Activated B cell treated with CpG ODN at 0.5 μM for 24 hours (primary cell): ENCODE data around the gene CSTF1. TPM values are rescaled to one million over a fixed set of nuclear protein-coding genes. Genes with fewer than 3 reads are reported as not detected.

ENCODE experiments used
- ATAC-seq: fragments of 200-7000 bp; cut with Tn5 transposase; one replicate; pipeline ENCODE4 v1.10.0; 2021; ENCODE audit warnings: low read depth, mild to moderate bottlenecking, moderate library complexity
- CTCF ChIA-PET: fragments of 350-600 bp; sonication (Branson Sonifier 250); formaldehyde crosslinking; loops from one replicate; lab custom pipeline; 2021; ENCODE audit warnings: antibody characterized with exemption; lab: Charles Lee
- POLR2A ChIA-PET: fragments of 350-600 bp; sonication (Branson Sonifier 250); formaldehyde crosslinking; loops from one replicate; lab custom pipeline; 2021; ENCODE audit warnings: antibody characterized with exemption; lab: Charles Lee
- DNase-seq: peaks from one replicate; pipeline ENCODE4 v3.0.0; 2022
- H3K27ac Mint-ChIP-seq: one replicate; pipeline ENCODE4 v1.8.0; 2020; ENCODE audit warnings: mixed read lengths
- H3K27me3 Mint-ChIP-seq: one replicate; pipeline ENCODE4 v1.8.0; 2021; ENCODE audit warnings: mixed read lengths
- H3K36me3 Mint-ChIP-seq: one replicate; pipeline ENCODE4 v1.8.0; 2021; ENCODE audit warnings: low read depth, mixed read lengths
- H3K4me1 Mint-ChIP-seq: one replicate; pipeline ENCODE4 v1.8.0; 2021; ENCODE audit warnings: mixed read lengths
- H3K4me3 Mint-ChIP-seq: one replicate; pipeline ENCODE4 v1.8.0; 2020; ENCODE audit warnings: mild to moderate bottlenecking, mixed read lengths
- H3K9me3 Mint-ChIP-seq: one replicate; pipeline ENCODE4 v1.8.0; 2020; ENCODE audit warnings: mixed read lengths
- intact Hi-C: fragments of 100-400 bp; cut with micrococcal nuclease; formaldehyde crosslinking; loops from one replicate; pipeline ENCODE4 v1.15.1; 2024
- total RNA-seq: library from RNA; stranded (reverse); gene quantifications from 2 replicates; pipeline ENCODE4 v1.2.3, GENCODE V29; 2022
- TF ChIP-seq, protein P1 (sequence below): fragments of 200-600 bp; IDR thresholded peaks from one replicate; pipeline ENCODE4 v1.8.0; 2022; ENCODE audit warnings: antibody characterized with exemption, mild to moderate bottlenecking

Gene CSTF1
- total RNA-seq, 1 donor from 2014 or later = 36.2 TPM

DNA sequence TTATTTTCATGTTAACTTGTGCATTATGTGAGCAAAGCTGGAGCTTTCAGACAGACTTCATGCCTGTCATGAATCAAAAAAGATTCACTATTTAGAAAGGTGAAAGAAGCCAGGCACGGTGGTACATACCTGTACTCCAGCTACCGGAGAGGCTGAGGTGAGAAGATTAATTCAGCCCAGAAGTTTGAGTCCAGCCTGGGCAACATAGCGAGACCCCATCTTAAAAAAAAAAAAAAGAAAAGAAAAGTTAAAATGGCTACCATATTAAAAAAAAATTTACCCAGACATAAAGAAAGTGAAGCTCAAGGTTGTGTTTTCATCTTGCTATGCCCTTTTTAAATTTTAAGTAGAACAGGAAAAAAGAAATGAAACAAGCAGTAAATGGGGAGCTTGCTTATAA lies 20.5 kb downstream of the CSTF1 start:
- intact Hi-C loops = no loop called here
- CTCF ChIA-PET = interaction anchor here (1.3 kb wide), 1 partner anchor 15 kb away, joined by 3 read pairs; no protein-coding TSS in a partner anchor
- POLR2A ChIA-PET = no interaction called here

DNA sequence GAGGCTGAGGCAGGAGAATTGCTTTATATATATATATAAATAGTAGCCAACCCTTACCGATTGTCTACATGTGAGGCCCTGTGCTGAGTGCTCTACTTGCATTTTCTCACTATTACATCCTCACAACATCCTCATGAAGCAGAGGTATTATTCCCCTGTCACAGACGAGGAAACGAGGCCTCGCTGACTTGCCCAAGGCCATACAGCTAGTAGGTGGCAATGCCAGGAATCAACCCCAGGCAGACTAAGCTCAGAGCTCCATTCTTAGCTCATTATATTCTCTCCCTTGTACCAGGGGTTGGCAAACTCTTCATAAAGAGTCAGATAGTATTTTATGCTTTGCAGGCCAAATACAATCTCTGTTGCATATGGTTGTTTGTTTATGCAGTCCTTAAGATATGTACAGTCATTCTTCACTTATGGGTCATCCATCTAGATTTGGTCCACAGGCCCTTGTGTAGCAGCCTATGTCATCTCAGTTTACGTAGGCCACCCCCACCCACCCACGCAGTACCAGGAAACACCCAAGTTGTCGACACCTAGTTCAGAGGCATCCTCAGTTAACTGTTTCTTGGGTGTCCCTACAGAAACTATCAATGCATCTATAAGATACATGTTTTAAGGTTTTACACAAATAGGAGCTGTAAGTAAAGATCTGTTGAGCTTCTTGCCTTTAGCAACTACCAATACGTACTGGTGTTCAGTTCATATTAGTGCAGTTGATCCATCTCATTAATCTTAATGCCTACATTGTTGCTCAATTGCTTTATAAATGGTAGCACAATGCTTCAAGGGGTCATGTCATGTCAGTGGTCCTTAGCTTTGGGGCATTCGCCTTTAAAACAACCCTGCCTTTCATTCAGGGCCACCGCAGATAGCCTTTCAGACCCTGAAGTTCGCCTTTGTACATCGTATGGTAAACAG lies 22.7 kb downstream of the CSTF1 start:
- Mint-ChIP-seq H3K4me3 (no peak overlapping the region), H3K27me3 (no peaks in the 10 kb centered on the region), H3K9me3 (no peaks in the 10 kb centered on the region), H3K27ac (no peak overlapping the region), H3K36me3 (peaks cover 6% of the 10 kb centered on the region), H3K4me1 (peaks cover 24% of the 10 kb centered on the region)
- ATAC-seq = no peak
- ChIA-PET POLR2A (no interaction called here), CTCF (no interaction called here)
- TF ChIP-seq, protein P1, sequence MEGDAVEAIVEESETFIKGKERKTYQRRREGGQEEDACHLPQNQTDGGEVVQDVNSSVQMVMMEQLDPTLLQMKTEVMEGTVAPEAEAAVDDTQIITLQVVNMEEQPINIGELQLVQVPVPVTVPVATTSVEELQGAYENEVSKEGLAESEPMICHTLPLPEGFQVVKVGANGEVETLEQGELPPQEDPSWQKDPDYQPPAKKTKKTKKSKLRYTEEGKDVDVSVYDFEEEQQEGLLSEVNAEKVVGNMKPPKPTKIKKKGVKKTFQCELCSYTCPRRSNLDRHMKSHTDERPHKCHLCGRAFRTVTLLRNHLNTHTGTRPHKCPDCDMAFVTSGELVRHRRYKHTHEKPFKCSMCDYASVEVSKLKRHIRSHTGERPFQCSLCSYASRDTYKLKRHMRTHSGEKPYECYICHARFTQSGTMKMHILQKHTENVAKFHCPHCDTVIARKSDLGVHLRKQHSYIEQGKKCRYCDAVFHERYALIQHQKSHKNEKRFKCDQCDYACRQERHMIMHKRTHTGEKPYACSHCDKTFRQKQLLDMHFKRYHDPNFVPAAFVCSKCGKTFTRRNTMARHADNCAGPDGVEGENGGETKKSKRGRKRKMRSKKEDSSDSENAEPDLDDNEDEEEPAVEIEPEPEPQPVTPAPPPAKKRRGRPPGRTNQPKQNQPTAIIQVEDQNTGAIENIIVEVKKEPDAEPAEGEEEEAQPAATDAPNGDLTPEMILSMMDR = no peak
- DNase-seq = no peak
- intact Hi-C loops = no loop called here

More for the DNA sequence above, 20.5 kb downstream of the CSTF1 start:
- no peak overlapping the region for H3K27ac Mint-ChIP-seq
- peaks cover 17% of the 10 kb centered on the region for H3K36me3 Mint-ChIP-seq
- DNase-seq (no peak), ATAC-seq (no peak)
- no peaks in the 10 kb centered on the region for H3K9me3 Mint-ChIP-seq
- no peaks in the 10 kb centered on the region for H3K27me3 Mint-ChIP-seq
- H3K4me3 Mint-ChIP-seq = no peak overlapping the region
- H3K4me1 Mint-ChIP-seq = peaks cover 19% of the 10 kb centered on the region
- TF ChIP-seq, protein P1 = no peak

DNA sequence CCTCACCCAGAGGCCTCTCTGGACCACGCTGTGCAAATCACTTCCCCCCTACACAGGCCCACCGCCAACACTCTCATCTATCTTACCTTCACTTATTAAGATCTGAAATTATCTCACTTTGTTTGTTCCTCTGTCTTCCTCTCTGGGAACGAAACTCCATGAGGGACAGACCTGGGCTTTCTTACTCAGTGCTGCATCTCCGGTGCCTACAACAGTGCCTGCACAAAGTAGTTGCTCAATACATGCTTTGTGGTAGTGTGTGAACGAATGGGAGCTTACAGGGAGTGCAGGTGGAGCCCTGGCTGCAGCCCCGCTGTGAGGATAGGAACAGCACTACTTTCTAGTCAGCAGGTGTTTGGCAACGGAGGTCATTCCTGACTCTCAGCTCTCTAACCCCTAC lies 25.0 kb downstream of the CSTF1 start:
- H3K4me3 Mint-ChIP-seq = no peak overlapping the region
- H3K27me3 Mint-ChIP-seq = no peaks in the 10 kb centered on the region
- intact Hi-C loops = no loop called here
- DNase-seq (no peak), ATAC-seq (no peak)
- ChIA-PET POLR2A (no interaction called here), CTCF (no interaction called here)
- no peak overlapping the region for H3K27ac Mint-ChIP-seq
- H3K4me1 Mint-ChIP-seq = peaks cover 12% of the 10 kb centered on the region
- TF ChIP-seq, protein P1 = no peak
- H3K9me3 Mint-ChIP-seq = no peaks in the 10 kb centered on the region
- peaks cover 5% of the 10 kb centered on the region for H3K36me3 Mint-ChIP-seq

DNA sequence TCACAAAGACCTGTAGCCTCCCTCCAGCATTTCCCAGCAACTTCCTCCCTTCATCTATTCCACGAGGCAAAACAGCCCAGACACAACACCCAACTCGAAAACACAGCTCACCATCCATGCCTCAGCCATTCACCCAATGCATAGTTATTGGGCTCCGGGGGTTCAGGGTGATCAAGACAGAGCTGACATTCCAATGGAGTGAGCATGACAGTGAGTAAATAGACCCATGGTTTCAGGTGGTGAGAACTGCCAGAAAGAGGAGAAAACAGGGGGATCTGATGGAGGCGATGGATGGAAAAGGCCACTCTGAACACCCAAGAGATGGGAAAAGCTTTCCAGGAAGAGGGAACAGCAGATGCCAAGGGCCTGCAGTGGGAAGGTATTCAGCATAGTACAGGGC lies 25.5 kb downstream of the CSTF1 start:
- intact Hi-C loops = no loop called here
- peaks cover 3% of the 10 kb centered on the region for H3K36me3 Mint-ChIP-seq
- DNase-seq (no peak), ATAC-seq (no peak)
- CTCF ChIA-PET = no interaction called here
- TF ChIP-seq, protein P1 = no peak
- H3K27ac Mint-ChIP-seq = no peak overlapping the region
- H3K9me3 Mint-ChIP-seq = no peaks in the 10 kb centered on the region
- H3K27me3 Mint-ChIP-seq = no peaks in the 10 kb centered on the region
- H3K4me1 Mint-ChIP-seq = peaks cover 7% of the 10 kb centered on the region
- POLR2A ChIA-PET = no interaction called here
- no peak overlapping the region for H3K4me3 Mint-ChIP-seq

DNA sequence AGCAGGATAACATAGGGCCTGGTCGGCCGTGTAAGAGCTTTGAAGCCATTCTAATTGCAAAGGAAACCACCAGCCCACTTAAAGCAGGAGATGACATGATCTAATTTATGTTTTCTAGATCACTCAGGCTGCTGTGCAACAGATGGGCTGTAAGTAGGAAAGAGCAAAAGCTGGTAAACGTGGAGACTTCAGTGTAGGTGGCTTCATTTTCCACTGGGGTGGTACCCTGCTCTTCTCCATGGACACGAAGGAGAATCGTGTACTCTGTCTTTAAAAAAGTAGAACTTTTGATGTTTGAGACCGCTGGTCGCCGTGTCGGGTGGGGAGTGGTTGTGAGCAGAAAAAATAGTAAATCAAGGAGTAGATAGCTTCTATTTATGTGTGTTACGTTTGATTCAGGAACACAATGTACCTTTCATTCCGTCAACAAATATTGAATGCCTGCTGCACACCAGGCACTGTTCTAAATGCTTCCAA lies 26.0 kb downstream of the CSTF1 start:
- Mint-ChIP-seq H3K9me3 (no peaks in the 10 kb centered on the region), H3K36me3 (peaks cover 3% of the 10 kb centered on the region), H3K4me3 (no peak overlapping the region), H3K27me3 (no peaks in the 10 kb centered on the region), H3K27ac (no peak overlapping the region), H3K4me1 (peaks cover 7% of the 10 kb centered on the region)
- TF ChIP-seq, protein P1 = no peak
- ATAC-seq = no peak
- no peak for DNase-seq
- ChIA-PET CTCF (no interaction called here), POLR2A (no interaction called here)
- intact Hi-C loops = no loop called here
